ENCODE measurements around the gene SLC6A12.

The SLC6A12 gene

GRCh38 chr12:177336-177979, 36.5 kb downstream of the SLC6A12 start:
- H3K4me1 ChIP-seq (ENCODE audit: insufficient read depth, poor library complexity, severe bottlenecking), result peaks cover 18% of the 10 kb centered on the region
- H3K27me3 ChIP-seq (ENCODE audit: insufficient read depth, poor library complexity, severe bottlenecking), result no peaks in the 10 kb centered on the region

DNA sequence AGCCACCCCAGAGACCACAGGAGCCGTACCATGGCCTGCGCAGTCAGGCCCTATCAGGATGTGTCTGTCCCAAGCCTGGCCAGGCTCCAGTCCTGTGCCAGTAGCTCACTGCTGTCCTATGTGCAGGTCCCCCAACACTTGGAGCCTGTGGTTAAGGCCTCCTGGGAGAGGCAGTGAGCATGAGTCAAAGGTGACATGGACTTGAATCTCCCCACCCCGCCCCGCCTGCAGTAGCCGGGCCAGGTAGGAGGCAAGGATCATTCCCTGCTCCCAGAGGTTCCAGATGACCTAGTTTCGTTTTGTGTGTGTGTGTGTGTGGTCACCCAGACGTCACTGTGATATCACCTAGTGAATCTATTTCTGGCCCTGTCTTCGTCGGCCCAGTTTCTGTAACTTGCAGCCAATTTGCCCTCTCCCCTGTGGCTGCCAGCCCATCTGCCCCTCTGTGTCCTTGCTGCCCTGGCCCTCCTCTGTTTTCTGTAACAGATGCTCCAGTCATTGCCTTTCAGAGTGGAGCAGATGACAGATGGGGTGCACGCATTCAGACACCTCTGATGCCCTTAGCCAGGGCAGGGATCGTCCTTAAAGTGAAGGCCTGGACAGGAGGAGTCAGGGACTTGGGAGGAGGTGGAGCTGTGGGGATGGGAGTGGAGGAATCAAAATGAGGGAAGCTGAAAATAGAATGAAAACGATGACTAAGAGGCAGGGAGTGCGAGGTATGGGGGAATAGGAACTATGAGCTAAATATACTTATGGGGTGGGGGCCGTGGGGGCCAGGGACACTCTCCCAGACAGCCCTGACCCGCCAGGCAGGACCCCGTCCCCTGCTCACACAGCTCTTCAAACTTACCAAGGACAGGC, 37.4 kb downstream of the SLC6A12 start:
- H3K27me3 ChIP-seq (ENCODE audit: insufficient read depth, poor library complexity, severe bottlenecking), result no peaks in the 10 kb centered on the region
- no peaks in the 10 kb centered on the region for H3K9me3 ChIP-seq (ENCODE audit: severe bottlenecking)
- no peaks in the 10 kb centered on the region for H3K36me3 ChIP-seq (ENCODE audit: low read depth)
- peak; percentile 63 for ATAC-seq (ENCODE audit: low read depth)
- no peak overlapping the region for H3K27ac ChIP-seq (ENCODE audit: poor library complexity, severe bottlenecking)
- no peak for DNase-seq (ENCODE audit: low spot score)
- TF ChIP-seq, protein P1, sequence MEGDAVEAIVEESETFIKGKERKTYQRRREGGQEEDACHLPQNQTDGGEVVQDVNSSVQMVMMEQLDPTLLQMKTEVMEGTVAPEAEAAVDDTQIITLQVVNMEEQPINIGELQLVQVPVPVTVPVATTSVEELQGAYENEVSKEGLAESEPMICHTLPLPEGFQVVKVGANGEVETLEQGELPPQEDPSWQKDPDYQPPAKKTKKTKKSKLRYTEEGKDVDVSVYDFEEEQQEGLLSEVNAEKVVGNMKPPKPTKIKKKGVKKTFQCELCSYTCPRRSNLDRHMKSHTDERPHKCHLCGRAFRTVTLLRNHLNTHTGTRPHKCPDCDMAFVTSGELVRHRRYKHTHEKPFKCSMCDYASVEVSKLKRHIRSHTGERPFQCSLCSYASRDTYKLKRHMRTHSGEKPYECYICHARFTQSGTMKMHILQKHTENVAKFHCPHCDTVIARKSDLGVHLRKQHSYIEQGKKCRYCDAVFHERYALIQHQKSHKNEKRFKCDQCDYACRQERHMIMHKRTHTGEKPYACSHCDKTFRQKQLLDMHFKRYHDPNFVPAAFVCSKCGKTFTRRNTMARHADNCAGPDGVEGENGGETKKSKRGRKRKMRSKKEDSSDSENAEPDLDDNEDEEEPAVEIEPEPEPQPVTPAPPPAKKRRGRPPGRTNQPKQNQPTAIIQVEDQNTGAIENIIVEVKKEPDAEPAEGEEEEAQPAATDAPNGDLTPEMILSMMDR (IDR thresholded peaks at IDR 0.05; ENCODE audit: poor library complexity, severe bottlenecking), result no peak
- no peak overlapping the region for H3K4me3 ChIP-seq (ENCODE audit: severe bottlenecking)
- peaks cover 14% of the 10 kb centered on the region for H3K4me1 ChIP-seq (ENCODE audit: insufficient read depth, poor library complexity, severe bottlenecking)

More at GRCh38 chr12:177336-177979, 36.5 kb downstream of the SLC6A12 start:
- H3K4me3 ChIP-seq (ENCODE audit: severe bottlenecking), result no peak overlapping the region
- TF ChIP-seq, protein P1 (IDR thresholded peaks at IDR 0.05; ENCODE audit: poor library complexity, severe bottlenecking), result no peak
- no peaks in the 10 kb centered on the region for H3K9me3 ChIP-seq (ENCODE audit: severe bottlenecking)
- DNase-seq (ENCODE audit: low spot score) (no peak), ATAC-seq (ENCODE audit: low read depth) (no peak)
- no peak overlapping the region for H3K27ac ChIP-seq (ENCODE audit: poor library complexity, severe bottlenecking)
- no peaks in the 10 kb centered on the region for H3K36me3 ChIP-seq (ENCODE audit: low read depth)

DNA sequence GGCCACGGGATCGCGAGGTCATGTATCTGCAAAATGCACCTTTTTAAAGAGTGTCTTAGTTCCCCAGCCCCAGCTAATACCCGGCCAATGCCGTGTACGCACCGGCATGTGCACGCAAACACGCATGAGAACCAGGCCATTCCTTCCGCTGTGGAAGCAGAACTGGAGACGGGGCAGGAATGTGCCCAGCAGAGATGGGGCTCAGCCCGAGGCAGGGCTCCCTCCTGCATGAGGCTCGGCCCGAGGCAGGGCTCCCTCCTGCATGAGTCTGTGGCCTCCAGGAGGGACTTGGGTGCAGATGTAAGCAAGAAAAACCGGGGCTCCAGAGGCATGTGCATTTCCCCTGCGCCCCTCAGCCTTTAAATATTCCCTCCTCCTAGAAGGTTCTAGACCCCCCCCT, 38.2 kb downstream of the SLC6A12 start:
- no peaks in the 10 kb centered on the region for H3K36me3 ChIP-seq (ENCODE audit: low read depth)
- ATAC-seq (ENCODE audit: low read depth) (no peak), DNase-seq (ENCODE audit: low spot score) (no peak)
- no peak overlapping the region for H3K27ac ChIP-seq (ENCODE audit: poor library complexity, severe bottlenecking)
- no peaks in the 10 kb centered on the region for H3K9me3 ChIP-seq (ENCODE audit: severe bottlenecking)
- H3K4me1 ChIP-seq (ENCODE audit: insufficient read depth, poor library complexity, severe bottlenecking), result peaks cover 14% of the 10 kb centered on the region
- H3K27me3 ChIP-seq (ENCODE audit: insufficient read depth, poor library complexity, severe bottlenecking), result no peaks in the 10 kb centered on the region
- H3K4me3 ChIP-seq (ENCODE audit: severe bottlenecking), result no peak overlapping the region
- TF ChIP-seq, protein P1 (IDR thresholded peaks at IDR 0.05; ENCODE audit: poor library complexity, severe bottlenecking), result no peak

DNA sequence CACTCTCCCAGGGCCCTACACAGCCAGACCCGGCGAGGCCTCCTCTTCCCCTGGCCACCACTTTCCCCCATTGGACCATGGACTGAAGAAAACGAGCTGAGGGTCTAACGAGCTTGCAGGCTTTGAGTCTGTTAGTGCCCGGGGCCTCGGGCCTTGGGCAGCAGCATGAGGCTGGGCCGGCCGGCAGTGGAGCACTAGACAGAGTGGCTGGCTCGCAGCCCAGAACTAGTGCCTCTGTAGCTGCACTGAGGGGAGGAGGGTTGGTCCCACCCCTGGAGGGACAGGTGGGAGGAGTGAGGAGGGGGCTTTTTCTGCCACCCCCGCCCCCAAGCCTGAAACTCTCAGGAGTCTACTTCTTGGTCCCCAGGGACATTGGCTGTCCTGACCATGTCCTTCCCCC, 38.7 kb downstream of the SLC6A12 start:
- Histone ChIP-seq H3K36me3 (ENCODE audit: low read depth) (no peaks in the 10 kb centered on the region), H3K4me1 (ENCODE audit: insufficient read depth, poor library complexity, severe bottlenecking) (peaks cover 14% of the 10 kb centered on the region), H3K9me3 (ENCODE audit: severe bottlenecking) (no peaks in the 10 kb centered on the region), H3K27me3 (ENCODE audit: insufficient read depth, poor library complexity, severe bottlenecking) (no peaks in the 10 kb centered on the region), H3K27ac (ENCODE audit: poor library complexity, severe bottlenecking) (no peak overlapping the region), H3K4me3 (ENCODE audit: severe bottlenecking) (no peak overlapping the region)
- DNase-seq (ENCODE audit: low spot score) (no peak), ATAC-seq (ENCODE audit: low read depth) (no peak)
- TF ChIP-seq, protein P1 (IDR thresholded peaks at IDR 0.05; ENCODE audit: poor library complexity, severe bottlenecking), result no peak

Data from RWPE2 (cell line).